K562 (cell line): Measurements from ENCODE around the gene RASGRP2. TPM values are rescaled to one million over a fixed set of nuclear protein-coding genes. Genes with fewer than 3 reads are reported as not detected.
A peak's percentile ranks its signal among the peaks of the same experiment; 100 is the strongest.

ENCODE experiments used
- ATAC-seq: fragments of 200-7000 bp; cut with Tn5 transposase; 3 replicates; pipeline ENCODE4 v1.9.1; 2020; ENCODE audit warnings: moderate library complexity
- BruUV-seq: library from RNA; stranded (reverse); fragments of 400-500 nt; replicated peaks from 2 replicates; lab custom pipeline; 2021; lab: Mats Ljungman, UMichigan
- CTCF ChIA-PET: fragments of 300-600 bp; formaldehyde crosslinking; extraction: SDS; loops from one replicate; lab custom pipeline; 2021; ENCODE audit warnings: low intra/inter-chr PET ratio; lab: Yijun Ruan, JAX
- POLR2A ChIA-PET: fragments of 300-600, 350-650 bp; sonication (Branson Sonifier 250); formaldehyde crosslinking; extraction: SDS; loops from one replicate; lab custom pipeline; 2021; ENCODE audit warnings: antibody characterized with exemption, inconsistent platforms; lab: Yijun Ruan, JAX
- DNase-seq, 4 experiments: peaks; one replicate each; pipeline versions ENCODE4 v3.0.0 to v3.0.0-alpha.2; 2011 to 2018; ENCODE audit warnings: low spot score in 3 of 4, mixed read lengths in 3 of 4; ENCODE audit errors: extremely low read depth in 1 of 4
- FAIRE-seq: peaks from 2 replicates; lab custom pipeline; 2011; peaks lifted over from hg19 to GRCh38; lab: Jason Lieb, UNC
- H2AFZ ChIP-seq: 2 replicates; pipeline ENCODE4 v1.6.0; 2011; ENCODE audit warnings: low read depth, low read length, control low read depth, inconsistent platforms
- H3K27ac ChIP-seq: fragments of 200-600 bp; 3 replicates; pipeline ENCODE4 v1.8.0; 2011; ENCODE audit warnings: low read depth, mild to moderate bottlenecking, control low read depth, inconsistent platforms, low read length, moderate library complexity, mixed read lengths; ENCODE audit errors: extremely low read depth
- H3K27me3 ChIP-seq, 2 experiments: fragments of 300-600 bp in 1 of 2; 2 replicates in 1 of 2; 3 replicates in 1 of 2; pipeline versions ENCODE4 v1.6.0 to v1.8.0; 2011; ENCODE audit warnings: inconsistent platforms in 2 of 2, low read length in 2 of 2, mild to moderate bottlenecking in 1 of 2, mixed read lengths in 1 of 2, moderate library complexity in 1 of 2; ENCODE audit not compliant: control insufficient read depth in 2 of 2, insufficient read depth in 2 of 2
- H3K36me3 ChIP-seq: fragments of 300-600 bp; 3 replicates; pipeline ENCODE4 v1.8.0; 2011; ENCODE audit warnings: mild to moderate bottlenecking, low read length, inconsistent platforms; ENCODE audit not compliant: control insufficient read depth, insufficient read depth
- H3K4me1 ChIP-seq, 2 experiments: fragments of 200-600 bp in 1 of 2; replicated peaks in 1 of 2; 2 replicates in 1 of 2; 3 replicates in 1 of 2; pipeline versions ENCODE4 v1.5.1 to v1.8.0; 2011; ENCODE audit warnings: inconsistent platforms in 2 of 2, low read length in 2 of 2, mild to moderate bottlenecking in 1 of 2, mixed read lengths in 1 of 2, moderate library complexity in 1 of 2; ENCODE audit not compliant: control insufficient read depth in 2 of 2, insufficient read depth in 2 of 2
- H3K4me2 ChIP-seq: 2 replicates; pipeline ENCODE4 v1.6.1; 2011; ENCODE audit warnings: low read length, control low read depth, inconsistent platforms, mixed read lengths; ENCODE audit not compliant: insufficient read depth
- H3K4me3 ChIP-seq: fragments of 200-600 bp; sonication (generic), shearing (Covaris generic); 2 replicates; pipeline ENCODE4 v1.5.1; 2016; ENCODE audit warnings: control low read depth, inconsistent platforms
- H3K79me2 ChIP-seq: fragments of 200-600 bp; 3 replicates; pipeline ENCODE4 v1.8.0; 2011; ENCODE audit warnings: low read length, inconsistent platforms; ENCODE audit not compliant: control insufficient read depth, insufficient read depth
- H3K9ac ChIP-seq, 2 experiments: 2 replicates each; pipeline versions ENCODE4 v1.6.0 to v1.6.1; 2011; ENCODE audit warnings: low read depth in 2 of 2, low read length in 2 of 2, control low read depth in 1 of 2, inconsistent platforms in 1 of 2, mild to moderate bottlenecking in 1 of 2, mixed read lengths in 1 of 2; ENCODE audit not compliant: insufficient read depth in 1 of 2
- H3K9me1 ChIP-seq: one replicate; pipeline ENCODE4 v1.6.0; 2011; ENCODE audit warnings: inconsistent platforms, mild to moderate bottlenecking, low read length, moderate library complexity; ENCODE audit not compliant: control insufficient read depth, insufficient read depth
- H3K9me3 ChIP-seq: replicated peaks from 2 replicates; pipeline ENCODE4 v1.5.1; 2011; ENCODE audit warnings: low read depth, low read length, inconsistent platforms; ENCODE audit not compliant: control insufficient read depth, insufficient read depth
- H4K20me1 ChIP-seq: replicated peaks from 2 replicates; pipeline ENCODE4 v1.6.1; 2011; ENCODE audit warnings: low read length, inconsistent platforms, mixed read lengths; ENCODE audit not compliant: control insufficient read depth, insufficient read depth
- ATF1 ChIP-seq, 2 experiments: fragments of 450-650 bp in 1 of 2; IDR thresholded peaks; 2 replicates each; pipeline ENCODE4 v1.6.1; 2016; ENCODE audit warnings: missing compliant biosample characterization in 1 of 2, missing genetic modification characterization in 1 of 2
- CBX1 ChIP-seq: sonication (generic); IDR thresholded peaks from 2 replicates; pipeline ENCODE4 v1.6.1; 2016; ENCODE audit warnings: antibody characterized with exemption, low read depth, mild to moderate bottlenecking
- CGGBP1 ChIP-seq: fragments of 250-450 bp; sonication (Bioruptor Pico); IDR thresholded peaks from 2 replicates; pipeline ENCODE4 v1.9.0; 2021; ENCODE audit warnings: mild to moderate bottlenecking
- CTCF ChIP-seq, 3 experiments: IDR thresholded peaks in 2 of 3; conservative IDR thresholded peaks in 1 of 3; 2 replicates each; pipeline ENCODE4 v1.5.1; 2011 to 2012; ENCODE audit warnings: low read length in 3 of 3, mild to moderate bottlenecking in 3 of 3, control low read depth in 2 of 3, improper control_type of control experiment in 1 of 3, inconsistent platforms in 1 of 3, low read depth in 1 of 3, mixed read lengths in 1 of 3, moderate library complexity in 1 of 3; ENCODE audit not compliant: insufficient read depth in 2 of 3
- FOXP4 ChIP-seq: sonication (generic); formaldehyde crosslinking; IDR thresholded peaks from 2 replicates; pipeline ENCODE4 v1.8.0; 2022; ENCODE audit warnings: mild to moderate bottlenecking, missing genetic modification reagents, borderline replicate concordance
- NFIX ChIP-seq: fragments of 250-450 bp; sonication (Bioruptor Pico); IDR thresholded peaks from 2 replicates; pipeline ENCODE4 v1.4.0; 2020; ENCODE audit warnings: low read depth, mild to moderate bottlenecking, moderate library complexity
- PYGO2 ChIP-seq: fragments of 450-650 bp; IDR thresholded peaks from 2 replicates; pipeline ENCODE4 v1.6.1; 2016; ENCODE audit warnings: mild to moderate bottlenecking, missing genetic modification characterization, moderate library complexity, missing compliant biosample characterization
- RAD51 ChIP-seq: fragments of 450-650 bp; IDR thresholded peaks from 2 replicates; pipeline ENCODE4 v1.7.1; 2016; ENCODE audit warnings: low read depth, mild to moderate bottlenecking, borderline replicate concordance
- RBBP5 ChIP-seq: fragments of 200-600 bp; sonication (generic); IDR thresholded peaks from 2 replicates; pipeline ENCODE4 v1.6.1; 2012; ENCODE audit warnings: borderline replicate concordance, mild to moderate bottlenecking, low read length, control low read depth, inconsistent platforms; ENCODE audit not compliant: insufficient read depth, poor library complexity, severe bottlenecking
- RCOR1 ChIP-seq, 2 experiments: IDR thresholded peaks; 2 replicates each; pipeline ENCODE4 v1.6.1; 2012; ENCODE audit warnings: low read depth in 2 of 2, low read length in 2 of 2, borderline replicate concordance in 1 of 2, improper control_type of control experiment in 1 of 2
- RFX7 ChIP-seq: fragments of 250-450 bp; sonication (Bioruptor Pico); IDR thresholded peaks from 2 replicates; pipeline ENCODE4 v1.5.1; 2021; ENCODE audit warnings: mild to moderate bottlenecking
- SMAD2 ChIP-seq: fragments of 150-350 bp; IDR thresholded peaks from 2 replicates; pipeline ENCODE4 v1.6.1; 2014; ENCODE audit warnings: low read depth, mild to moderate bottlenecking, low read length
- SNAPC5 ChIP-seq: fragments of 250-450 bp; sonication (Bioruptor Pico); IDR thresholded peaks from 2 replicates; pipeline ENCODE4 v1.8.0; 2021; ENCODE audit warnings: moderate library complexity, mild to moderate bottlenecking, inconsistent platforms
- TEAD1 ChIP-seq, 2 experiments: fragments of 450-650 bp in 1 of 2; sonication (generic) in 1 of 2; formaldehyde crosslinking; IDR thresholded peaks; 2 replicates each; pipeline versions ENCODE4 v1.4.0 to v1.8.0; 2020 to 2022; ENCODE audit warnings: mild to moderate bottlenecking in 2 of 2, missing genetic modification reagents in 1 of 2
- ZFP36 ChIP-seq: fragments of 150-350 bp; IDR thresholded peaks from 2 replicates; pipeline ENCODE4 v1.6.1; 2018; ENCODE audit warnings: low read length, low read depth; ENCODE audit not compliant: partially characterized antibody
- WGBS: fragments of 100-300 bp; shearing (Covaris generic); methylation state at CpG from one replicate; pipeline ENCODE4 v1.1.6; 2016; ENCODE audit warnings: low coverage, mixed read lengths; ENCODE audit not compliant: insufficient coverage; ENCODE audit errors: missing lambda C conversion rate; 5-methylcytosine and 5-hydroxymethylcytosine counted together
- in situ Hi-C: fragments of 300-500 bp; cut with MboI; formaldehyde crosslinking; loops from 4 replicates; pipeline ENCODE4 v1.15.0; 2018; ENCODE audit warnings: inconsistent platforms, mixed read lengths
- intact Hi-C: fragments of 100-400 bp; cut with micrococcal nuclease; formaldehyde crosslinking; loops from 2 replicates; pipeline ENCODE4 v1.14.2; 2022
- polyA plus RNA-seq, 8 experiments: library from polyadenylated mRNA; depleted of rRNA in 4 of 8; stranded (reverse) in 5 of 8; unstranded in 3 of 8; fragments of >200 nt; fragmentation: Nextera tagmentation in 2 of 8; fragmentation: Illumina TruSeq in 1 of 8; extraction: Ambion mirVana in 2 of 8; extraction: Trizol in 1 of 8; gene quantifications; 2 replicates each; pipeline versions ENCODE4 v1.2.1 to v1.2.3, GENCODE V29; 2011 to 2014; ENCODE audit warnings: inconsistent platforms in 1 of 8, missing spikeins in 1 of 8
- total RNA-seq, 7 experiments: library from RNA; depleted of rRNA in 6 of 7; stranded (reverse); fragments of >200 nt in 6 of 7; fragmentation: Illumina TruSeq in 2 of 7; extraction: Trizol in 2 of 7; gene quantifications; 2 replicates each; pipeline versions ENCODE4 v1.2.1 to v1.2.3, GENCODE V29; 2011 to 2021; ENCODE audit warnings: low replicate concordance in 1 of 7

RASGRP2 gene
- total and polyA plus RNA-seq, 9 of the 15 experiments (the other 6 are each of a cell fraction or from before 2014, with no cell fraction given), result 0.87 to 22.7 (median 5.5) TPM

- no peak for DNase-seq
- intact Hi-C loops (no loop called here), in situ Hi-C loops (no loop called here)
- Histone ChIP-seq H3K9ac (no peak overlapping the region), H3K79me2 (no peaks in the 10 kb centered on the region), H2AFZ (no peak overlapping the region), H4K20me1 (peaks cover 7% of the 10 kb centered on the region), H3K36me3 (peaks cover 10% of the 10 kb centered on the region; the same call in 1 of the 3 replicates), H3K9me1 (peaks cover 3% of the 10 kb centered on the region), H3K9me3 (no peaks in the 10 kb centered on the region), H3K4me1 (peaks cover 17 to 79% of the 10 kb centered on the region in 2 experiments), H3K4me3 (no peak overlapping the region), H3K27me3 (no peaks in the 10 kb centered on the region), H3K27ac (no peak overlapping the region), H3K4me2 (no peak overlapping the region)
- FAIRE-seq, result no peak
- ChIA-PET POLR2A (interaction anchor here (0.6 to 1.4 kb wide), 2 partner anchors 8 to 17 kb away, joined by 3 to 4 read pairs; no protein-coding TSS in a partner anchor), CTCF (interaction anchor here (0.6 kb wide), 1 partner anchor 99 kb away, joined by 4 read pairs; no protein-coding TSS in a partner anchor)
- ATAC-seq, result no peak
- WGBS, result 74% methylated on average over 12 of the region's 19 CpGs
- no TSS peak for BruUV-seq
- no peak for TF ChIP-seq CBX1
- no peak for TF ChIP-seq SMAD2
- peak; percentile 86 for TF ChIP-seq ZFP36
- TF ChIP-seq CGGBP1 (CRISPR knock-in tag), result no peak
- no peak for TF ChIP-seq RAD51
- TF ChIP-seq TEAD1 (CRISPR knock-in tag; IDR thresholded peaks at IDR 0.05), result no peak
- no peak for TF ChIP-seq SNAPC5 (CRISPR knock-in tag)
- no peak for TF ChIP-seq NFIX (CRISPR knock-in tag)
- no peak for TF ChIP-seq RFX7
- TF ChIP-seq RBBP5, result no peak
- no peak for TF ChIP-seq ATF1 (CRISPR knock-in tag; IDR thresholded peaks at IDR 0.05)
- TF ChIP-seq ATF1 (tag; IDR thresholded peaks at IDR 0.05), result no peak
- TF ChIP-seq RCOR1 (IDR thresholded peaks at IDR 0.05; ENCODE audit: borderline replicate concordance in 1 of 2, low read depth in 2 of 2, low read length in 2 of 2), result peak in 1 of 2 experiments; percentile 52; a peak in 2 of 4 replicates
- TF ChIP-seq CTCF (IDR thresholded peaks at IDR 0.05 in 2 of 3, conservative IDR thresholded peaks at IDR 0.05 in 1 of 3; ENCODE audit: insufficient read depth in 2 of 3, low read depth in 1 of 3, low read length in 3 of 3), result no peak
- no peak for TF ChIP-seq FOXP4 (CRISPR knock-in tag)
- TF ChIP-seq PYGO2 (tag), result no peak
Measured at GRCh38 chr11:64757549-64758329, 13.8 kb upstream of the RASGRP2 start.
